ENCODE measurements around the gene INPP4B. TPM values are rescaled to one million over a fixed set of nuclear protein-coding genes. Genes with fewer than 3 reads are reported as not detected.

The INPP4B gene
- total and polyA plus RNA-seq, 2 experiments from 2014 or later = 20.3 to 27.5 TPM

DNA sequence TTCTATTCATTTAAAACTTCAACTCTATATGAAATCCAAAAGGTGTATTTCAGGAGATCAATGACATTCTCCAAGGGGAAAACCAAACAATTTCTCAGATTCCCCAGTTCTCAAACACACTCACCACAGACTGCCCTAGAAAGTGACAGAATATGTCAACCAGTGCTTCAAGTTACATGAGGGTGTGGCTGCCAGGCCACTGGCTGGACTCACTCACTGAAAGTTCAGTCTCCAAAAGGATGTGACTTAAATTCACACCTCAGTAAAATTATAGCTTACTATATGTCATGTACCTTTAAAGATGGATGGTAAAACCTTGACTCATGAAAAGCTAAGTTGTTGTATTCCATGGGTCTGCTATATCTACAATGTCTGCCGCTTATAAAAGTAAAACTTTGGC lies 7.3 kb downstream of the INPP4B start:
- Histone ChIP-seq H3F3A (ENCODE audit: insufficient read depth) (no peaks in the 10 kb centered on the region), H3K4me3 (no peak overlapping the region), H3K27ac (no peak overlapping the region), H3K4me2 (ENCODE audit: unreplicated experiment) (no peak overlapping the region), H3K4me1 (ENCODE audit: insufficient read depth) (peaks cover 28% of the 10 kb centered on the region), H4K20me1 (ENCODE audit: insufficient read depth) (no peaks in the 10 kb centered on the region), H3K79me2 (ENCODE audit: insufficient read depth) (peaks cover 63% of the 10 kb centered on the region), H3K27me3 (replicated peaks; ENCODE audit: insufficient read depth) (no peaks in the 10 kb centered on the region), H3K36me3 (ENCODE audit: low read depth) (no peaks in the 10 kb centered on the region), H3K9me3 (ENCODE audit: low read depth) (no peaks in the 10 kb centered on the region), H3K9me2 (ENCODE audit: insufficient read depth) (no peaks in the 10 kb centered on the region), H3K9ac (no peak overlapping the region), H2AFZ (no peak overlapping the region)
- TF ChIP-seq EZH2phosphoT487 (IDR thresholded peaks at IDR 0.05; ENCODE audit: insufficient read depth, low read depth) (no peak), EZH2 (IDR thresholded peaks at IDR 0.05; ENCODE audit: insufficient read depth, poor library complexity, severe bottlenecking) (no peak)
- WGBS, 2 experiments (ENCODE audit: low coverage in 1 of 2, low lambda C conversion rate in 2 of 2, missing lambda C conversion rate in 2 of 2) = 97 to 100% methylated on average over 1 of the region's 1 CpG
- in situ Hi-C loops (cut with MboI) = loop anchor here (25.0 kb wide), 2 partner anchors 1501 to 1676 kb away; no protein-coding TSS in a partner anchor
- no peak for DNase-seq

DNA sequence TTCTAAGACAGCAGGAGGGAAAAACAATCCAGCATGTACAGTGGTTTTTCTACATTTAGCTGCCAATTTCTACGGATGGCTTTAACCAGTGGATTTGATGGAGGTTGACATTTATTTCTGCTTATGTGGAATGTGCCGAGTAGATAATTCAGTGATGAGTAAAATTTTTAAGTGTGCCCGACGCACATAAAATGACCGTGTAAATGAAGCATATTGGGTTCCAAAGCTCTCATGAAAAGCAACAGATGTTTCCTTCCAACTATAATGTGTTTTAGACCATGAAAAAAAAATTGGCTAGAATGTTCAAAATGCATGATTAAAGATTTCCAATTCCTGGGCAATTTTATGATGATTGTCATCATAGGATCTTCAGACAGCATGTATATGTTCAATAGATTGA lies 14.1 kb downstream of the INPP4B start:
- in situ Hi-C loops (cut with MboI) = loop anchor here (25.0 kb wide), 2 partner anchors 1495 to 1670 kb away; no protein-coding TSS in a partner anchor

DNA sequence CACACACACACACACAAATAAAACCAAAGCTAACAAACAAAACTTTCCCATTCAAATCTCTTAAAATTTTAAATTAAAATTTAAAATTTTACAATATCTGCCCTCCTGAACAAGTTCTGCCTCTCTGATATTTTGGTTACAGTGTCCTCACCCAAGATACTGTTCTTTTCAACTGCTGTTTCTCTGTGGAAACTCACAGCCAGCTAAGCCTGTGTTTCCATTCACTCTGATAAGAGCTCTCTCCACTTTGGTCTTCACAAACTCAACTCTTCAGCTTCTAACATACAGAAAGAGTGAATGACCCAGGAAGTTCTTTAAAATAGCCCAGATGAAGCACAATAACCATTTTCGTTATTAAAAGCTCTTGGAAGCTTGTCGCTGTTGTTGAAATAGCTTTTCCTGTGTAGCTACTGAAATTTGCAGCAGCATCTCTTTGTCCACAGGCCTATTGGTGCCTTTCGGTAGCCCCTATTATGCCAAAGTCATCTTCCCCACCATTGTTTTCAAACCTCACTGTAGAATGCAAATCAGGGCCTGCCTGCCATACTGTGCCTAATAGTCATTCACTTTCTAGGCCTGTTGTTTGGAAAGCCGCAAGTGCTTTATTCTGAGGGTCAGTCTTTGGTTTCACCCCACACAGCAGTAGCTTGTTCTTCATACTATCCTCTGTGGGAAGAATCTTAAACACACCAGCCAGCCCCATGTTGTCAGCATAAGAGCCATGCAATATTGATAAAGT lies 19.4 kb downstream of the INPP4B start:
- H3K27me3 ChIP-seq (replicated peaks; ENCODE audit: insufficient read depth) = no peaks in the 10 kb centered on the region
- no peak overlapping the region for H2AFZ ChIP-seq
- in situ Hi-C loops (cut with MboI) = loop anchor here (25.0 kb wide), 2 partner anchors 1489 to 1664 kb away; no protein-coding TSS in a partner anchor
- H3K4me1 ChIP-seq (ENCODE audit: insufficient read depth) = peaks cover 12% of the 10 kb centered on the region
- H3K4me3 ChIP-seq = no peak overlapping the region
- H4K20me1 ChIP-seq (ENCODE audit: insufficient read depth) = no peaks in the 10 kb centered on the region
- H3K4me2 ChIP-seq (ENCODE audit: unreplicated experiment) = no peak overlapping the region
- no peaks in the 10 kb centered on the region for H3K36me3 ChIP-seq (ENCODE audit: low read depth)
- no peak overlapping the region for H3K9ac ChIP-seq
- H3K27ac ChIP-seq = no peak overlapping the region
- 0 out of 2 replicates have a peak, but pooled peaks cover 4% of the 10 kb centered on the region for H3F3A ChIP-seq (ENCODE audit: insufficient read depth)
- no peak for DNase-seq
- no peak for TF ChIP-seq EZH2 (IDR thresholded peaks at IDR 0.05; ENCODE audit: insufficient read depth, poor library complexity, severe bottlenecking)
- no peak for TF ChIP-seq EZH2phosphoT487 (IDR thresholded peaks at IDR 0.05; ENCODE audit: insufficient read depth, low read depth)
- H3K9me2 ChIP-seq (ENCODE audit: insufficient read depth) = no peaks in the 10 kb centered on the region
- H3K79me2 ChIP-seq (ENCODE audit: insufficient read depth) = peaks cover 49% of the 10 kb centered on the region
- WGBS, 2 experiments (ENCODE audit: low coverage in 1 of 2, low lambda C conversion rate in 2 of 2, missing lambda C conversion rate in 2 of 2) = 99 to 100% methylated on average over 4 of the region's 4 CpGs
- H3K9me3 ChIP-seq (ENCODE audit: low read depth) = no peaks in the 10 kb centered on the region

More for the DNA sequence above, 14.1 kb downstream of the INPP4B start:
- H3K4me2 ChIP-seq (ENCODE audit: unreplicated experiment) = no peak overlapping the region
- no peak for DNase-seq
- H3K4me3 ChIP-seq = no peak overlapping the region
- no peaks in the 10 kb centered on the region for H3K9me2 ChIP-seq (ENCODE audit: insufficient read depth)
- H3K9ac ChIP-seq = no peak overlapping the region
- no peaks in the 10 kb centered on the region for H4K20me1 ChIP-seq (ENCODE audit: insufficient read depth)
- H2AFZ ChIP-seq = no peak overlapping the region
- peaks cover 34% of the 10 kb centered on the region; the same call in 1 of the 2 replicates for H3K79me2 ChIP-seq (ENCODE audit: insufficient read depth)
- no peaks in the 10 kb centered on the region for H3F3A ChIP-seq (ENCODE audit: insufficient read depth)
- H3K36me3 ChIP-seq (ENCODE audit: low read depth) = no peaks in the 10 kb centered on the region
- no peaks in the 10 kb centered on the region for H3K27me3 ChIP-seq (replicated peaks; ENCODE audit: insufficient read depth)
- TF ChIP-seq EZH2 (IDR thresholded peaks at IDR 0.05; ENCODE audit: insufficient read depth, poor library complexity, severe bottlenecking) (no peak), EZH2phosphoT487 (IDR thresholded peaks at IDR 0.05; ENCODE audit: insufficient read depth, low read depth) (no peak)
- WGBS, 2 experiments (ENCODE audit: low coverage in 1 of 2, low lambda C conversion rate in 2 of 2, missing lambda C conversion rate in 2 of 2) = 54 to 56% methylated on average over 5 of the region's 5 CpGs
- H3K9me3 ChIP-seq (ENCODE audit: low read depth) = no peaks in the 10 kb centered on the region
- H3K4me1 ChIP-seq (ENCODE audit: insufficient read depth) = no peaks in the 10 kb centered on the region
- H3K27ac ChIP-seq = no peak overlapping the region

DNA sequence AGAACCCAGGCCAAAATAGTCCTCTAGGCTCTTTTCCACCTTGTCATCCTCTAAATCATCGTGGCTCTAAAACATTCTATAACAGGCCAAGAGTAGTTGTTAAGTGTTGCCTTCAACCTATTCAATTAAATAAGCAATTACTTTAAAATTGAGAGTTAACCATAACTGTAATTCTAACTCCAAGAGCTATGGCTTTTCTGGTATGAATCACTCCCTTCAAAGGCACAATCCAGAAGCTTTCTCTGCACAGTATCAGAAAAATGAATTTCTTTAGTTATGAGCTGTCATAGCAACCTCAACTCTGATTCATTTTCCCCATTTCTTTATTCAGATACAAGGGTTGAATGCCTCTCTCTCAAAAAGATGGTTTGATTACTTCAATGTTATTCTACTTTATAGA lies 21.7 kb downstream of the INPP4B start:
- TF ChIP-seq EZH2phosphoT487 (IDR thresholded peaks at IDR 0.05; ENCODE audit: insufficient read depth, low read depth) = no peak
- no peak for TF ChIP-seq EZH2 (IDR thresholded peaks at IDR 0.05; ENCODE audit: insufficient read depth, poor library complexity, severe bottlenecking)
- Histone ChIP-seq H3K4me3 (no peak overlapping the region), H3K79me2 (ENCODE audit: insufficient read depth) (peaks cover 39% of the 10 kb centered on the region), H3K9me2 (ENCODE audit: insufficient read depth) (no peaks in the 10 kb centered on the region), H3F3A (ENCODE audit: insufficient read depth) (0 out of 2 replicates have a peak, but pooled peaks cover 6% of the 10 kb centered on the region), H3K4me2 (ENCODE audit: unreplicated experiment) (no peak overlapping the region), H3K9ac (no peak overlapping the region), H3K36me3 (ENCODE audit: low read depth) (no peaks in the 10 kb centered on the region), H3K4me1 (ENCODE audit: insufficient read depth) (peaks cover 12% of the 10 kb centered on the region), H3K9me3 (ENCODE audit: low read depth) (no peaks in the 10 kb centered on the region), H4K20me1 (ENCODE audit: insufficient read depth) (no peaks in the 10 kb centered on the region), H3K27ac (peak overlapping the region; percentile 23), H3K27me3 (replicated peaks; ENCODE audit: insufficient read depth) (no peaks in the 10 kb centered on the region), H2AFZ (no peak overlapping the region)
- in situ Hi-C loops (cut with MboI) = no loop called here
- peak; percentile 68 for DNase-seq
- 89 to 96% methylated on average over 1 of the region's 1 CpG for WGBS, 2 experiments (ENCODE audit: low coverage in 1 of 2, low lambda C conversion rate in 2 of 2, missing lambda C conversion rate in 2 of 2)

All from GM23248 (cell line).